ENCODE measurements around the gene CFB.
"Not testable (repeated sequence)": the region's sequence is repeated elsewhere in the genome, so short reads cannot be mapped to it uniquely, and the experiment has no call there.

The CFB gene

GRCh38 chr6:31981744-31982143 is 35.8 kb downstream of the CFB start, which contains the start of gene C4A:
C4A (plus strand) TSS chr6:31982057; CDS start chr6:31982108, 51 bp downstream.
- ATAC-seq, result not testable (repeated sequence)

- ATAC-seq, result peak; percentile 54; the same call in 2 of the 3 replicates
These were observed 43.5 kb downstream of the CFB start for GRCh38 chr6:31989363-31989762.

- ATAC-seq, result not testable (repeated sequence)
These were observed 48.5 kb downstream of the CFB start for GRCh38 chr6:31994421-31994820.

GRCh38 chr6:31996385-31996784 is 50.5 kb downstream of the CFB start:
- not testable (repeated sequence) for ATAC-seq
